GM06990 (cell line): ENCODE measurements around the gene PADI6.

Experiments used
- DNase-seq: peaks from one replicate; pipeline ENCODE4 v3.0.0-alpha.2; 2011; ENCODE audit not compliant: insufficient read length; ENCODE audit errors: extremely low read depth
- H3K27me3 ChIP-seq: replicated peaks from 2 replicates; pipeline ENCODE4 v1.6.0; 2011; ENCODE audit warnings: low read length; ENCODE audit not compliant: control insufficient read depth, insufficient read depth
- H3K36me3 ChIP-seq: 2 replicates; pipeline ENCODE4 v1.5.1; 2011; ENCODE audit warnings: low read length; ENCODE audit not compliant: control insufficient read depth, insufficient read depth
- H3K4me3 ChIP-seq: replicated peaks from 2 replicates; pipeline ENCODE4 v1.5.1; 2011; ENCODE audit warnings: low read depth, mild to moderate bottlenecking, control low read depth, low read length
- TF ChIP-seq, protein P1 (sequence below): IDR thresholded peaks from 2 replicates; pipeline ENCODE4 v1.5.1; 2011; ENCODE audit warnings: low read length, control low read depth, mild to moderate bottlenecking, inconsistent platforms; ENCODE audit not compliant: insufficient read depth, poor library complexity, severe bottlenecking

PADI6 gene

DNA sequence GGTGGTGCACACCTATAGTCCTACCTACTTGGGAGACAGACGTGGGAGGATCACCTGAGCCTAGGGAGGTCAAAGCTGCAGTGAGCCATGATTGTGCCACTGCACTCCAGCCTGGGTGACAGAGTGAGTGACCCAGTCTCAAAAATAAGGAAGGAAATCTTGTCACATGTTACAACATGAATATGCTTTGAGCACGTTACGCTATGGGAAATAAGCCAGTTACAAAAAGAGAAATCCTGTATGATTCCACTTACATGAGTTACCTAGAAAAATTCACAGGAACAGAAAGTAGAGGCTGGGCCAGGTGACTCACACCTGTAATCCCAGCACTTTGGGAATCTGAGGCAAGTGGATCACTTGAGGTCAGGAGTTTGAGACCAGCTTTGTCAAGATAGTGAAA, 6.7 kb upstream of the PADI6 start:
- no peaks in the 10 kb centered on the region; the same call in 1 of the 2 replicates for H3K27me3 ChIP-seq

GRCh38 chr1:17369466-17369865, 2.5 kb upstream of the PADI6 start:
- Histone ChIP-seq H3K27me3 (peaks cover 1% of the 10 kb centered on the region), H3K36me3 (no peaks in the 10 kb centered on the region), H3K4me3 (no peak overlapping the region)
- DNase-seq, result no peak
- TF ChIP-seq, protein P1, sequence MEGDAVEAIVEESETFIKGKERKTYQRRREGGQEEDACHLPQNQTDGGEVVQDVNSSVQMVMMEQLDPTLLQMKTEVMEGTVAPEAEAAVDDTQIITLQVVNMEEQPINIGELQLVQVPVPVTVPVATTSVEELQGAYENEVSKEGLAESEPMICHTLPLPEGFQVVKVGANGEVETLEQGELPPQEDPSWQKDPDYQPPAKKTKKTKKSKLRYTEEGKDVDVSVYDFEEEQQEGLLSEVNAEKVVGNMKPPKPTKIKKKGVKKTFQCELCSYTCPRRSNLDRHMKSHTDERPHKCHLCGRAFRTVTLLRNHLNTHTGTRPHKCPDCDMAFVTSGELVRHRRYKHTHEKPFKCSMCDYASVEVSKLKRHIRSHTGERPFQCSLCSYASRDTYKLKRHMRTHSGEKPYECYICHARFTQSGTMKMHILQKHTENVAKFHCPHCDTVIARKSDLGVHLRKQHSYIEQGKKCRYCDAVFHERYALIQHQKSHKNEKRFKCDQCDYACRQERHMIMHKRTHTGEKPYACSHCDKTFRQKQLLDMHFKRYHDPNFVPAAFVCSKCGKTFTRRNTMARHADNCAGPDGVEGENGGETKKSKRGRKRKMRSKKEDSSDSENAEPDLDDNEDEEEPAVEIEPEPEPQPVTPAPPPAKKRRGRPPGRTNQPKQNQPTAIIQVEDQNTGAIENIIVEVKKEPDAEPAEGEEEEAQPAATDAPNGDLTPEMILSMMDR, result no peak

More for the DNA sequence above, 6.7 kb upstream of the PADI6 start:
- Histone ChIP-seq H3K4me3 (no peak overlapping the region), H3K36me3 (no peaks in the 10 kb centered on the region)
- no peak for DNase-seq
- TF ChIP-seq, protein P1, result no peak

GRCh38 chr1:17370618-17371017, 1.4 kb upstream of the PADI6 start:
- Histone ChIP-seq H3K4me3 (no peak overlapping the region), H3K36me3 (no peaks in the 10 kb centered on the region), H3K27me3 (peaks cover 1% of the 10 kb centered on the region)
- TF ChIP-seq, protein P1, result peak; percentile 31
- DNase-seq, result no peak

- no peaks in the 10 kb centered on the region for H3K36me3 ChIP-seq
- no peak overlapping the region for H3K4me3 ChIP-seq
- TF ChIP-seq, protein P1, result no peak
- peaks cover 1% of the 10 kb centered on the region for H3K27me3 ChIP-seq
- DNase-seq, result no peak
Measured at GRCh38 chr1:17372955-17373354, 959 bp downstream of the PADI6 start.

DNA sequence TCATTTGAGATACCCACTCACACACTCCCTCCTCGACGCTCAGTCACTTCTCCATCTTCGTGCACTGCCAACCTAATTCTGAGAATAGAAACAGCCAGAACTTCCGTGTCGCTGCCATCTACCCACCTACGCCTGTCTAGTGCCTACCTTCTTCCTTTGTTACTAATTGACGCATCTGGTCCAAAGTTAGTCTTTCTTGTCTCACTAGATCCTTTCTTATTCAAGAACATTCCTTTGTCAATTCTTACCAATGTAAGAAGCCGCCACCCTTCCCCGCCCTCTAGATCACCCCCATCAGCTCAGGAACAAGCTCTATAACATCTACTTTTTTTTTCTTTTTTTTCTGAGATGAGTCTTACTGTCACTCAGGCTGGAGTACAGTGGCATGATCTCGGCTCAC, 3.7 kb downstream of the PADI6 start:
- Histone ChIP-seq H3K27me3 (peaks cover 1% of the 10 kb centered on the region), H3K4me3 (no peak overlapping the region), H3K36me3 (no peaks in the 10 kb centered on the region)
- DNase-seq, result no peak
- TF ChIP-seq, protein P1, result no peak

- Histone ChIP-seq H3K4me3 (no peak overlapping the region), H3K27me3 (no peaks in the 10 kb centered on the region; the same call in none of the 2 replicates), H3K36me3 (no peaks in the 10 kb centered on the region)
- TF ChIP-seq, protein P1, result no peak
- DNase-seq, result no peak
Measured at GRCh38 chr1:17377325-17377953, 5.4 kb downstream of the PADI6 start.
